ENCODE data around the gene UBA7. TPM values are rescaled to one million over a fixed set of nuclear protein-coding genes. Genes with fewer than 3 reads are reported as not detected.

UBA7 gene
- total RNA-seq, 1 experiment from 2014 or later = 0.85 TPM

DNA sequence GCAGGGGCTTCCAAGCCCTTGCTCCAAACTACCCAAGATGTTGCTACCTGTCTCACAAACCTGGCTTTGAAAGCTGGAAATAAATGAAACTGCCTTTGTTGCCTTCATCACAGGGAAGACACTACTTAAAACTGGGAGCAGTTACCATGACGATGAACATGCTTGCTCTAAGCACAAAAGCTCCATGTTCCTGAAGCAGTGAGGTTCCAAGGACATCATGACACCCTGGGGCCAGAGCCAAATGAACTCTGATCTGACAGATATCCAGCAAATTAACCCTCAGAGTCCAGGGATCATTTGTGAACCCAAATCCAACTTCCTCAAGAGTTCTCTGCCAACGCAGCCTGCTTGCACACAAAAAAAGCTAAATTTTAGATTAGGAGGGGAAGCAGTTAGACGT, 31.9 kb upstream of the UBA7 start:
- no peak overlapping the region for H3K9ac ChIP-seq (ENCODE audit: extremely low read depth, insufficient read length, low read length)
- no peaks in the 10 kb centered on the region for H3K27me3 ChIP-seq (ENCODE audit: insufficient read depth, low read length)
- TF ChIP-seq, protein P1, sequence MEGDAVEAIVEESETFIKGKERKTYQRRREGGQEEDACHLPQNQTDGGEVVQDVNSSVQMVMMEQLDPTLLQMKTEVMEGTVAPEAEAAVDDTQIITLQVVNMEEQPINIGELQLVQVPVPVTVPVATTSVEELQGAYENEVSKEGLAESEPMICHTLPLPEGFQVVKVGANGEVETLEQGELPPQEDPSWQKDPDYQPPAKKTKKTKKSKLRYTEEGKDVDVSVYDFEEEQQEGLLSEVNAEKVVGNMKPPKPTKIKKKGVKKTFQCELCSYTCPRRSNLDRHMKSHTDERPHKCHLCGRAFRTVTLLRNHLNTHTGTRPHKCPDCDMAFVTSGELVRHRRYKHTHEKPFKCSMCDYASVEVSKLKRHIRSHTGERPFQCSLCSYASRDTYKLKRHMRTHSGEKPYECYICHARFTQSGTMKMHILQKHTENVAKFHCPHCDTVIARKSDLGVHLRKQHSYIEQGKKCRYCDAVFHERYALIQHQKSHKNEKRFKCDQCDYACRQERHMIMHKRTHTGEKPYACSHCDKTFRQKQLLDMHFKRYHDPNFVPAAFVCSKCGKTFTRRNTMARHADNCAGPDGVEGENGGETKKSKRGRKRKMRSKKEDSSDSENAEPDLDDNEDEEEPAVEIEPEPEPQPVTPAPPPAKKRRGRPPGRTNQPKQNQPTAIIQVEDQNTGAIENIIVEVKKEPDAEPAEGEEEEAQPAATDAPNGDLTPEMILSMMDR (conservative IDR thresholded peaks at IDR 0.05) = no peak
- no peak overlapping the region for H2AK5ac ChIP-seq (ENCODE audit: insufficient read length, low read length)
- no peak overlapping the region for H3T11ph ChIP-seq (ENCODE audit: low read length)
- H2BK12ac ChIP-seq (ENCODE audit: insufficient read length, low read depth, low read length) = no peak overlapping the region
- no peaks in the 10 kb centered on the region for H3K79me1 ChIP-seq (ENCODE audit: insufficient read depth, low read depth, low read length, poor library complexity, severe bottlenecking)
- no CpG with 5 or more reads among the region's 3 CpGs for WGBS (ENCODE audit: extremely low coverage, insufficient read length, low lambda C conversion rate)
- H3K27ac ChIP-seq (ENCODE audit: insufficient read length, low read depth, low read length) = no peak overlapping the region
- no peaks in the 10 kb centered on the region for H4K20me1 ChIP-seq (ENCODE audit: control insufficient read depth, insufficient read depth, insufficient read length)
- H3K23ac ChIP-seq (ENCODE audit: insufficient read length, low read depth, low read length) = no peak overlapping the region
- H3K23me2 ChIP-seq (ENCODE audit: insufficient read length, low read depth, low read length, poor library complexity, severe bottlenecking) = no peaks in the 10 kb centered on the region
- Mint-ChIP-seq H3K27me3 (ENCODE audit: low read depth) (no peaks in the 10 kb centered on the region), H3K36me3 (ENCODE audit: insufficient read depth in 1 of 3, low read depth in 3 of 3) (peaks cover 33 to 64% (median 57%) of the 10 kb centered on the region in 3 experiments; a peak in 6 of 7 replicates), H3K4me3 (no peak overlapping the region), H3K27ac (no peak overlapping the region; a peak in 1 of 7 replicates), H3K9me3 (no peaks in the 10 kb centered on the region), H3K4me1 (peaks cover 13 to 17% of the 10 kb centered on the region in 2 experiments)
- no peak overlapping the region for H3K4me2 ChIP-seq (ENCODE audit: insufficient read depth, insufficient read length, low read length)
- H3K4me1 ChIP-seq (ENCODE audit: insufficient read depth, low read length) = no peaks in the 10 kb centered on the region
- no peak overlapping the region for H4K5ac ChIP-seq (ENCODE audit: insufficient read length, low read depth, low read length)
- H2BK120ac ChIP-seq (ENCODE audit: low read depth, low read length, poor library complexity, severe bottlenecking) = no peak overlapping the region
- no peak overlapping the region for H4K91ac ChIP-seq (ENCODE audit: insufficient read length, low read depth, low read length)
- DNase-seq = no peak
- H2BK15ac ChIP-seq (ENCODE audit: low read depth, low read length) = no peak overlapping the region
- no peak overlapping the region for H3K14ac ChIP-seq (ENCODE audit: insufficient read depth, low read length)
- no peaks in the 10 kb centered on the region for H3K9me3 ChIP-seq (ENCODE audit: control insufficient read depth, low read depth, low read length)
- H4K8ac ChIP-seq (replicated peaks; ENCODE audit: insufficient read length, low read depth, low read length) = no peak overlapping the region
- H2BK20ac ChIP-seq (ENCODE audit: low read depth, low read length, poor library complexity, severe bottlenecking) = no peak overlapping the region
- H3K56ac ChIP-seq (ENCODE audit: insufficient read length, low read depth, low read length) = no peak overlapping the region
- no peak overlapping the region for H3K4ac ChIP-seq (ENCODE audit: low read depth, low read length)
- H2BK5ac ChIP-seq (ENCODE audit: insufficient read length, low read length) = no peak overlapping the region
- no peak overlapping the region for H3K18ac ChIP-seq (ENCODE audit: insufficient read length, low read depth, low read length)
- H2AFZ ChIP-seq (ENCODE audit: low read length) = no peak overlapping the region
- H3K79me2 ChIP-seq (ENCODE audit: insufficient read depth, low read length) = no peaks in the 10 kb centered on the region; the same call in 1 of the 2 replicates

All from H9 (cell line).